Measurements from ENCODE around the gene APC2. TPM values are rescaled to one million over a fixed set of nuclear protein-coding genes. Genes with fewer than 3 reads are reported as not detected.
"Not testable (repeated sequence)": the region's sequence is repeated elsewhere in the genome, so short reads cannot be mapped to it uniquely, and the experiment has no call there.

APC2 gene
- total RNA-seq, 1 experiment from 2014 or later, result not detected

- no peak for DNase-seq (ENCODE audit: low read depth)
Observed at GRCh38 chr19:1412995-1413800, 36.7 kb upstream of the APC2 start.

- DNase-seq (ENCODE audit: low read depth), result no peak
Observed at GRCh38 chr19:1416014-1416841, 33.7 kb upstream of the APC2 start.

GRCh38 chr19:1417145-1417544 lies 32.8 kb upstream of the APC2 start:
- DNase-seq (ENCODE audit: low read depth), result no peak

- DNase-seq (ENCODE audit: low read depth), result no peak
Observed at GRCh38 chr19:1417681-1418495, 32.0 kb upstream of the APC2 start.

GRCh38 chr19:1418496-1418775 lies 31.5 kb upstream of the APC2 start:
- no peak for DNase-seq (ENCODE audit: low read depth)

- DNase-seq (ENCODE audit: low read depth), result no peak
Observed at GRCh38 chr19:1418951-1419738, 30.8 kb upstream of the APC2 start.

GRCh38 chr19:1420085-1420484 lies 29.8 kb upstream of the APC2 start:
- not testable (repeated sequence) for DNase-seq (ENCODE audit: low read depth)

- no peak for DNase-seq (ENCODE audit: low read depth)
Observed at GRCh38 chr19:1420590-1420989, 29.3 kb upstream of the APC2 start.

GRCh38 chr19:1421218-1421957 lies 28.5 kb upstream of the APC2 start:
- no peak for DNase-seq (ENCODE audit: low read depth)

- DNase-seq (ENCODE audit: low read depth), result no peak
Observed at GRCh38 chr19:1421958-1422305, 28.0 kb upstream of the APC2 start.

GRCh38 chr19:1422360-1422759 lies 27.6 kb upstream of the APC2 start:
- no peak for DNase-seq (ENCODE audit: low read depth)

GRCh38 chr19:1422943-1423342 lies 27.0 kb upstream of the APC2 start:
- DNase-seq (ENCODE audit: low read depth), result no peak

GRCh38 chr19:1423436-1424191 lies 26.3 kb upstream of the APC2 start:
- DNase-seq (ENCODE audit: low read depth), result no peak

- DNase-seq (ENCODE audit: low read depth), result no peak
Observed at GRCh38 chr19:1424192-1424955, 25.5 kb upstream of the APC2 start.

- DNase-seq (ENCODE audit: low read depth), result no peak
Observed at GRCh38 chr19:1425102-1425837, 24.7 kb upstream of the APC2 start.

- DNase-seq (ENCODE audit: low read depth), result no peak
Observed at GRCh38 chr19:1425902-1426301, 24.0 kb upstream of the APC2 start.

GRCh38 chr19:1426736-1427135 lies 23.2 kb upstream of the APC2 start:
- no peak for DNase-seq (ENCODE audit: low read depth)

- DNase-seq (ENCODE audit: low read depth), result no peak
Observed at GRCh38 chr19:1427221-1427920, 22.6 kb upstream of the APC2 start.
